ENCODE measurements around the gene CERS6.
A peak's percentile ranks its signal among the peaks of the same experiment; 100 is the strongest.

CERS6 gene

DNA sequence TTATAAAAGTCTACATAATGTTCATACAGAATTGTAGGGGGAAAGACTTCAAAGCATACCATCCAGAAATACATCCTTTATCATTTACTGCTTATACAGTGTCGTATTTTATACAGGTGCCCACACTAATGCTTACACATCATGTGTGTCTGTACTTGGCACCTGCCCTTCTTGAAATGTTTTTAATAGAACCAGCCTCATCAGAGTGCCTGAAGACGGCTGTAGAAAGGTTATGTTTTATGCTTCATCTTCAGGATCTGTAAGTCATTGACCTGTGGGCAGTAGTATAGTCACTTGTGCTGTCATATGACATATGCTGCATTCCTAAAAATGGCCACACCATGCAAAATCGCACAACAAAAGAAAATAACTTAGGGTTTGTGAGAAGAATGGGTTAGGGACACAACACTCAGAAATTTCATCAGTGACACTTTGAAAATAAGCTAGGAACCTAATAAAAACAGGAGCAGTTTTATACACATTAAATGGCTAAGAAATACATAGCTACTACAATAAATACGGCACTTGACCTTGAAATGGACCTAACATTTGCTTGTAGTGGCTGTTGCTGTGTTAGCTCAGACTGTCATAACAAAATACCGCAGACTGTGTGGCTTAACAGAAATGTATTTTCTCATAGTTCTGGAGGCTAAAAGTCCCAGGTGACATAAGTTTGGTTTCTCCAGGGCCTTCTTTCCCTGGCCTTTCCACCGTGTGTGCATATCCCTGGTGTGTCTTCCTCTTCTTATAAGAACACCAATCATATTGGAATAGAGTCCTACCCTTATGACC lies 112.6 kb downstream of the CERS6 start:
- DNase-seq (ENCODE audit: low read depth): no peak

DNA sequence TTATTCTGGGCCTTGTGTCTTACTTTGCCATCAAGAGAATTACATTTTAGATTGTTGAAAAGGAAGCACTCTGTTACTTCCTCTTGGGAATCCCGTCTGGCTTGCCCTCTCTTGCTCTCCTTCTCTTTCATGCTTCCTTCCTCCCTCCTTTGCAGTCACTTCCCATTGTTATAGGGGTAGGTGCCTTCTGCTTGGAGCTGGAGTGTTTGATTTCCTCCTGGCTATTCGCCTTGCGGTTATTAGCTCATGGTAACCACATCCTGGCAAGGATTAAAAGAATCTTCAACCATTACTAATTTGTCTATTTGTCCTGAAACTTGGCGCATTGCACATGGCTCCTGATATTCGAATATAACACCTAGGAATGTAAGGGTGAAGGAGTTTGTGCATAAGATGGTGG lies 115.0 kb downstream of the CERS6 start:
- DNase-seq (ENCODE audit: low read depth): no peak

DNA sequence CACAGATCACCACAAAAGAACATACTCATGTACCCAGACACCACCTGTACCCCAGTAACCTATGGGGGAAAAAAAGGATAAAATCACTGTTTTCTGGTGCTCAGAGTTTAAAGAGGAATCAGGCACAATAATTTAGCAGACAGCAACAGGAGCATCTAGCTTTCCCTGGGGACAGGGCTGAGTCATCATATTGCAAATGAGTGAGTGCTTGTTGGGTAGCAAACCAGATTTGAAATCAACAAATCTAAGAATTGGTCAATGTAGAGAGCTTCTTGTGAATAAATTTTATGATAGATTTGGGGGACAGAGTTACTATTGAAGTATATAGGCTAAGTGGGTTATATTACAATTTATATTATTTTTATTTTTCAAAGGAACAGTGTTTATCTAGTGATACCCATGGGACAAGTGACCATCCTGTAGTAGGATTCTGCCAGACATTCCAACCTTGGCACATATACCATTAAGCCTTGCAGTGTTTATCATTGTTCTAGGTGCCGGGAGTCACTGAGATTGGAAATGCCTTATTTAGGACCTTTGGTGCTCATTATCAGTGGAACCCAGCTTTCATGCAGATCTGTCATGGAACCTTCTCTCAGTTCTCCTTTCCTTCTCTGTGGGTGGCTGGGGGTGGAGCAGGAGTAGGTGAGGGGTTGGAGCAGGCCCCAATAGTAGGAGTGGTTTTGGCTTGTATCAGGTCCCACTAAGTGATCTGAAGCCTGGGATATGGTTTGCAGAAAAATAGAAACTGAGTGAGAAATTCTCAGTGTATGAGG lies 117.2 kb downstream of the CERS6 start:
- no peak for DNase-seq (ENCODE audit: low read depth)

DNA sequence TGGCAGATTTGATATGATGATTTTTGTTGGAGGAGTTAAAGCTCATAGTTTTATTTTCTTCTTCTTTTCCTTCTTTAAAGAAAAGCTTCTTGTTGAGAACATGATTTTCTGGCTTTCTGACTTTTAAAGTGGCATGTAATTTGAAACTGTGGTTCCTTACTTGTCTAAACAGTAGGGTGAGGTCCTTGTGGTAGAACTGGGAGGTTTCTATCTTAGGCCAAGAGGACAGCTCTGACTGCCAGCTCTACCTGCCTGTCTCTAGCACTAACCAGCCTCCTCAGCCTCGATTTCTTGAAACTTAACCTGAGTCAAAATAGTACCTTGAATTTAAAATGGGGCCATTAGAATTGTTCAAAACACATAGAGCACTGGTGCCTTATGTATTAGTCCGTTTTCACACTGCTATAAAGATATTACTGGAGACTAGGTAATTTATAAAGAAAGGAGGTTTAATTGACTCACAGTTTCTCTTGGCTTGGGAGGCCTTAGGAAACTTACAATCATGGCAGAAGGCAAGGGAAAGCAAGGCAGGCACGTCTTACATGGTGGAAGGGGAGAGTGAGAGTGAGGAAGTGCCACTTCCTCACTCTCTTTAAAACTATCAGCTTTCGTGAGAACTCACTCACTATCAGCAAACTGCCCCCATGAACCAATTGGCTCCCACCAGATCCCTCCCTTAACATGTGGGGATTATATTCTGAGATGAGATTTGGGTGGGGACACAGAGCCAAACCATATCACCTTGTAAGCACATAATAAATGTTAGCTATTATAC lies 119.0 kb downstream of the CERS6 start:
- no peak for DNase-seq (ENCODE audit: low read depth)

DNA sequence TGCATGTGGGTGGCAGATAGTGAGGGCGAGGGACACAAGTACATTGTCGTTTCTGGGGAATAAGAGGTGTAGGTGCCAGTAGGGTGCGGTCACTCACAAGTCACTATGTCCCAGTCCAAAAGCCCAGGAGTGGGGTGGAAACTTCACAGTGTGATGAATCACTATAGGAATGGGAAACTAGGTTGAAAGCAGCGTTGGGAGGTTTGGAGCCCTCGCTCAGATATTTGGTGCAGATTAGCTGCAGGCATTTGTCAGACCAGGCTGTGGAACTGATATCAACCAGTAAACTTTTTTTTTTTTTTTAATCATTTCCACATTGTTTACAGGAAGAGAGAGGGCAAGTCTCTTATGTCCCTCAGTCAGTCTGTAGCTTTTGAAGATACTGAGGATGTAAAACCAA lies 121.8 kb downstream of the CERS6 start:
- DNase-seq (ENCODE audit: low read depth): no peak

DNA sequence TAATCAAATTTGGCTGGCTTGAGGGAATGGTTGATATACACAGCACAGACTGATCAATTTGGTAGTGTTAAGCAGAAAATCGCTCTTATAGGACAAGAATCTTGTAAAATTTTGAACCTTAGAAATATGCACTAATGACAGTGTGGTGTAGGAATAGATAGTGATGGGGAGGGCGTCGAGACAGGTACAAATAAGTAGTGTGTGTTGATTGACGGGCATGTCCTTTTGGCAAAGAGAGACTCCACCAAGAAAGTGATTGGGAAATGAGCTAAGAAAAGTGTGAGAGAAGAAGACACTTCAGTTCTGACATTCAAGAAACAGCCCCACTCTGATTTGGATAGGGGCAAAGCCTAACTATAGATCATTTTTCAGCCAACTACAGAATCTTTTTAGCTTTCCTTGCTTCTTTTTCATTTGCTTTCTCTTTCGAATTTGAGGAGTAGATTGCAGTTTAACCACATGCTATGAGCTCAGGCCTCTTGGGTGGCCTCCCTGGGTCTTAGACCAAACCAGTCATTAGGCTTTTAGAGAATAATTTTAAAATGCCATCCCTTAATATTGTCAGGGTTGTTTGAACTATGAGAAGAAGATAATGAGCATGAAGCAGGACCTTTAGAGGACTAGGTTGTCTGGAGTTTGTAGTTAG lies 127.1 kb downstream of the CERS6 start:
- DNase-seq (ENCODE audit: low read depth): no peak

DNA sequence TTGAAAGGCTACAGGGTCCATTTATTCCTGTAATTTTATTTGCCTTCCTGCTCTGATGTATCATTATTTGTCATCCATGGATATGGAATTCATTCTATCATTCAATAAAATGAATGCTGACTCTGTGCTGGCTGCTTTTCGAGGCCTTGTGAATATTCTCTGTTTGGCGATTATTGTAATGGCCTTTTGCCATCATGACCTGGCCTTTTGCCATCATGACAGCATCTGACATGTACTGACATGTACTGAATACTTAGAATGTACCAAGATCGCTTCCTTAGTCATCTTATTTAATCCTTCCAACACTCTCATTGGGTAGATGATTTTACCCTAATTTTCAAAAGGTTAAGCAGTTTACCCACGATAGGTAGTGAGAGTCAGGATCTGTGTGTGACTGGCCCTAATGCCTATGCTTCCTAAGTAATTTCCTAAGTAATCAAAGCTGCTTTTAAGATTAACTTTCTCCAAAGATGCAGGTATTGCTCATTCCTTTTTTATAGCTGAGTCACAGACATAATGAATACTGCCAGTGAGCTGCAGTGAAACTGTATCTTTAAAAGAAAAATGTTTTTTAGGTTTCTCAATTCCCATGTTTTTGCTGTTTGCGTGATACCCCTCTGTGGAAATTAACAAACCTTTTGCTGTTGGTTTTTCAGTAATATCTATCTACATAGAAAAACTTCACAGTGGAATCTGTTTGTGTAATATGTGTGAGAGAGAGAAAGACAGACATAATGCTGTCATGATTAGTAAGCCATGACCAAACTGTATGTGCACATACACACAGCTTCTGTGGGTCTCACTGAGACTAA lies 127.8 kb downstream of the CERS6 start:
- DNase-seq (ENCODE audit: low read depth): peak; percentile 12

DNA sequence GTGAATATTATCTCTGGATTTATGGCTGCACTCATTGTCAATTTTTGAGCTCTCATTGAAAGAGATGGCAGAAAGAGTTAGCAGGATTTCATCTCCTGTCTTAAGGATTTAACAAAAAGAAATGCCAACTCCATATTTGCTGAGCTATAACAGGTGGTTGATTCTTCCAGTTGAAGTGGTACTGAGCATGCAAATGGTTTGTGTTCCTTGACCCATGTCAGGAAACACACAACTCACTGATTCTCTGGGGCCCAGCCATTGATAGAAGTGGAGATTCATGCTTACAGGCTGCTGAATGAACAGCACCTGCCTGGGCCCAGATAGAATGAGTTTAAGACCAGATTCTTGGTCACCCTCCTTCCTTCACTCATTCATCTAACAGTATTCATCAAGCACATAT lies 128.8 kb downstream of the CERS6 start:
- no peak for DNase-seq (ENCODE audit: low read depth)

DNA sequence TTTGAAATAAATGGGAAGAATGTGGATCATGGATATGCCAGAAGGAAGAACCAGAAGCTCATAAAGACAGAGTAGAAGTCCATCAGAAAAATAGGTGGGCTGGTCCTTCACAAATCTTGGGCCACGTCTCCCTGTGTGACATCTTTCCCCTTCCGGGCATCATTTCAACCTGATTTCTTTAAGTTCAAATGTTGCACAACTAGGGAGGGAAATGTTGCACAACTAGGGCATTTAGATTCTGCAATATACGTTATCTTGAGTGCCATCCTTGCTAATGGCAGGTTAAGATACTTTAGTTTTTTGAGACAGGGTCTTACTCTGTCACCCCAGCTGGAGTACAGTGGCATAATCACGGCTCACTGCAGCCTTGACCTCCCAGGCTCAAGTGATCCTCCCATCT lies 129.6 kb downstream of the CERS6 start:
- no peak for DNase-seq (ENCODE audit: low read depth)

DNA sequence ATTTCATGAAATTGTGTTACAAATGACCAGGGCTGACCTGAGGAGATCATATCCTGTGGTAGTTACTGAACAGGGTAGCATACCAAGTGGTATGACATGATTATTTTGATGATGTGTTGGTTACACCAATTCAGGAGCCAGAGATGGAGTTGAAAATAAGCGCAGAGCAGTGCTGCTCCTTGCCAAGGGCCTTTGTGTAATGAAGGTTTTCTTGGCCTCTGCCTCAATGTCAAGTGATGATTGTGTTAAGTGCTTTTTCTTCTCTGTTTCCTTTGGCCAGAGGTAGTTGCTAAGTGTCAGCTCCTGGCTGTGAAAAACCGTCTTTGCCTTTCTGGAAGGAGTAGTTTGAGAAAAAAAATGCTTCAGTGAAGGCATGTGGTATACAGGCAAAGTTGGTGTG lies 131.2 kb downstream of the CERS6 start:
- no peak for DNase-seq (ENCODE audit: low read depth)

DNA sequence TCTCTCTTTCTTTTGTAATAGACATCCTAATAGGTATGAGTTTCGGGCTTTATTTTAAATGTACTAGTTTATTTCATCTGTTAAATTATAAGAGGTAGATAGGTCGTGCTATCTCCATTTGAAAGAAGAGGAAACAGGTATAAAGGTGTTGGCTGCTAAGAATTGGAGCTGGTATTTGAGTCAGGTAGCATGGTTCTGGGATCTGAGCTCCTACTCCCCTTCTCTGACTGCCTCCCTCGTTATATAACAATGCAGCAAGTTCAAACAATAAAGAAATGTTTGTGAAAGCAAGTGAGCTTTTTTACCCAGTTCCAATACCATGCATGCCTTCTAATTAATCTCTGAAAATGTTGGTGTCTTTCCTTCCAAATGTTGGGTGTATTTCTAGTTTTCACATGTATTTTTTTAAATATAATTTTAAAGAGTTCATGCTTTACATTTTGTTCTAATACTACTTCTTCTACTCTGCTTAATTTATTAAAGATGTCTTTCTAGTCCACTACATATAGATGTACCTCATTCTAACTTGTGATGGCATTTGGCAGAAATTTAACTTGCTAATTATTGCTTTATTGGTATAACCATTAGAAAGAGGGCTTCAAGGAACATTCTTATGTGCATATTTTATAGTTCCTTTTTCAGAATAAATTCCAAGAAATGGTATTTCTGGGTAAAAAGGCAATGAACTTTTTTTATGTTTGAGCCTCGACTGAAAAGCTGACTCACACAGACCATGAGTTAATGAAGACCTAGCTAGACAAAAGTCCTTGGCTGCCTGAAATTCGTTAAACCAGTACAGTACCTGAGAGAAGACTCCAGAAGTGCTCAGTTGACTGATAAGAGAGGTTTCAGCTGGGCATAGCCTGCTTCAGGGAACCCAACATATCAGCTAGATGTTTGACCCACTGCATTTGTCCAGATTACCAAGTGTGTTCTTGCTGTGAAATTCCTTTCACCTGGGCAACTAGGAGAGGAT lies 133.5 kb downstream of the CERS6 start:
- DNase-seq (ENCODE audit: low read depth): no peak

DNA sequence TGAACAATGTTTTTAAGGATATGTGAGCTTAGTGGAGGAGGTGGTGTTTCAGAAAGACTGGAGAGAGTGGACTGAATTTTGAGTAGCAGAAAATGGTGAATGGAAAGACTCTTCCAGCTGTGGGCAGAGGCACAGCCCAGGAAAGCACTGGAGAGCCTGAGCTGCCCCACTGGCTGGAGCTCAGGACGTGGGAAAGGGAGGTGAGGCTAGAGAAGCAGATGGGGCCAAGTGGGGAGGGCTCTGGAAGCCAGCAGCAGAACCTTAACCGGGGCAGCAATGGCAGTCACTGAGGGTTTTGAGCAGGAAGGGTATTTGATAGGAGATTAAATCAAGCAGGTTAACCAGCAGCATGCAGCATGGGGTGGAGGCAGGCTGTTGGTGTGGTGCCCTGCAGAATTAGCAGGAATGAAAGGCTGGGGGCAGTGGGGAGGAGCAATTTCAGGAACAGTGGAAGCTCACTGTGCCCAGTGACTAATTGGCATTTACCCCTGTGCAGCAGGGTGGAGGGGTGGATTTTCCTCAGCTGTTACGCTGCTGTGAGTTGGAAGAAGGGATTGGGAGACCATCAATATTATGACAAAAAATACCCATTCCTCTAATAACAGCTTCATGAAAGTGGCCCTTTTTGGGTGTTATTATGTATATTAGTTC lies 136.2 kb downstream of the CERS6 start:
- no peak for DNase-seq (ENCODE audit: low read depth)

DNA sequence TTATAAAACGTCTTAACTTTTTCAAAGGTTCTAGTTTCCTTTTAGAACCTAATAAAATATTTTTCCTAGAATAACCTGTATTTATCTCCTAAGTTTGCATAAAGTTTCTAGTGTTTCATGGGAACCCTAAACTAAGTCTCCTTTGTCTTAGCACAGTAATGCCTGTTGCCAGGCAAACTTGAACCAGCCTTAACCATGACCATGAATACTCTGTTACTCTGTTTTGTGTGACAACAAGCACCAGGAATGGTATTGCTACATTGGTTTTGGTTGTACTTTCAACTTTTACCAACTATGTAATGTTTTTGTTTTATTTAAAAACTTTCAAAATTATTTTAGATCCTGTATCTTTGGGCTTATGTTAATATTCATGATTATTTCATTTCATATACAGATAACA lies 137.6 kb downstream of the CERS6 start:
- no peak for DNase-seq (ENCODE audit: low read depth)

DNA sequence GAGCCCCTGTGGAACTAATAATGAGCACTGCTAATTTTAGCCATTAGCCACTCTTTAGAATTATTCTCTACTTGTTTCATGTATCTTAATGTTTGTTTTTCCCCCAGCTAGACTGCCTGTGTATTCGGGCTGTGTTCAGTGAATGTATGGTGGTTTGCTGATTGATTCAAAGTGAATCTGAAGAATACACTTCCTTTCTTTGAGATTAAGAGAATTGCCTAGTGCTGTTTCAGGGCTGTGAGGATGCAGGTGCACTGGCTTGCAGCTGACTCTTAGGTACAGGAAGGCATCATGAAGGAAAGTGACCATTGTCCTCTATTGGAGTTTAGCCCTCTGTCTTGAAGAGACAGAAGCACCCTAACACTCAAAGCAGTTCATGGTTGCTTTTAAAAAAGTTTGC lies 138.7 kb downstream of the CERS6 start:
- no peak for DNase-seq (ENCODE audit: low read depth)

DNA sequence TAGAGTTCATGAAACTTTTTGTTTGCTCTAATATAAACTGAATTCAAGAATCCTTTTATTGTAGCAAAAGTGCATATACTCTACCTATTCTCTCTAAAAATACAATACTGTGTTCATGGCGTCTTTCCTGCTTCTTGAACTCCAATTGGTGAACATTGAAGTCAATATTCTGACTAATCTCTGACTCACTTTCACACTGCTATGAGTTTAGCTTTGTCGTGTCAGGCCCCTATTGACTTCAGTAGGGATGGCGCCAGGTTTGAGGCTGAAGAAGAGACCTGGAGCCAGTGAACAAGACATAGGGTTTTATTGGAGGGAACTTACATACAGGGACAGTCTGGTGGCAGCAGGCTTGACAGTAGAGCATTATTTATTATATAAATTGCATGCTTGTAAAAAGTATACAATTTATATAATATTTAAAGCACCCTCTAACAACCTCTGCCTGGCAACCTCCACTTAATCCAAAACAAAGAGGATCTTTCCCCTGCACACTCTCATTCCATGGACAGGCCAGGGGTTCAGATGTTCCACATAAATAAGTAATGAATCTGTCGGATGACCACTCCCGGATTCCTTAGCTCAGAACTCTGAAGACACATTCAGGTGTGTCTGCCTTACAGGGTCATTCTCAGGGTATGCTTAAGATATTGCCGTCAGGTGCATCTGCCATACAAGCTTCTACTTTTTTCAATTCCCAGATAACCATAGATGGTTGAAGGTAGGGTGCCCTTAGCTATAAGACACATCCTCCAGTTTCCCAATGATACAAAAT lies 141.0 kb downstream of the CERS6 start:
- DNase-seq (ENCODE audit: low read depth): no peak

DNA sequence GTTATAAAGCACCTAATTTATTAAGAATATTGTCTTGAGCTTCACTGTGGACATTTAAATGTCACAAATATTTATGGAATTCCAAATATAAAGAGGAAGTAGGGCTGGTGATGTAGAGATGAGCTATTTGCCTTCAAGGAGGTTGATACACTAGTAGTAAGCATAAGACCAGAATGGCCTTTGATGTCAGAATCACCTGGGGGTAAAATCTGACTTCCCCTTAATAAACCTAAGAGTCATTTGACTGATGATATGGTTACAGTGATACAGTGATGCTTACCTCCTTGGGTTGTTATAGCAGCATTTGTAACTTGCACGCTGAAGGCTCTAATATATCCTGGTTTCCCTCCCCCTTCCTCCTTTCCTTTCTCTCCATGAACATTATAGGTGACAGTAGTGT lies 143.7 kb downstream of the CERS6 start:
- no peak for DNase-seq (ENCODE audit: low read depth)

DNA sequence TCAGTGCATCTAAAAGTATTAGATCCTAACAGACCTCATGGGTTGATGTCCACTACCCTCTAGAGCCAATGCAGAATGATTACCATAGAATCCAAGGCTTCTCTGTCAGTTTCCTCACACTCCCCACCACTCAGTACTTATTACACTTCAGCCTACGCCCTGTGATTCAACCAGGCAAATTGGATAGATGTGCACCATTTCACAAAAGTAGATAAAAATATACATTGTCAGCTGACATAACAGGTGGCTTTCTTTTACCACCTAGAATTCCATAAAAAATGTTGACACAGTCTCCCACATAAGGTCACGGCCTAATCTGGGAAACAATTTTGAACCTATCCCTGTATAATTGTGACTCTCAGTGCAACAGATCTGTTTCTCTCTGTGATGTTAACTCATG lies 144.9 kb downstream of the CERS6 start:
- no peak for DNase-seq (ENCODE audit: low read depth)

DNA sequence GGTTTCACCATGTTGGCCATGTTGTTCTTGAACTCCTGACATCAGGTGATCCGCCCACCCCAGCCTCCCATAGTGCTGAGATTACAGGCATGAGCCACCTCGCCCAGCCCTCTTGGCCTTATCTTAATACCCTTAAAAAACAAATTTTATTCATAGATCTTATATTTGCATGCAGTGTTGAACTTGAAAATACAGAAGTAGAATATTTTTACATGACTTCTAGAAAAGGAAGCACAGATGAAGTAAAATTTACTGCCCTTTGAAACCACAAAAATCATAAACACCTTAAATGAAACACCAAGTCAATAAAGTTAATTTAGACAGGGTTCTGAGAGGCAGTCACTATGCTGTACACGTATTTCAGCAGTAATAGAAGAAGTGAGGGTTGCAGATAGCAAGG lies 145.7 kb downstream of the CERS6 start:
- DNase-seq (ENCODE audit: low read depth): no peak

DNA sequence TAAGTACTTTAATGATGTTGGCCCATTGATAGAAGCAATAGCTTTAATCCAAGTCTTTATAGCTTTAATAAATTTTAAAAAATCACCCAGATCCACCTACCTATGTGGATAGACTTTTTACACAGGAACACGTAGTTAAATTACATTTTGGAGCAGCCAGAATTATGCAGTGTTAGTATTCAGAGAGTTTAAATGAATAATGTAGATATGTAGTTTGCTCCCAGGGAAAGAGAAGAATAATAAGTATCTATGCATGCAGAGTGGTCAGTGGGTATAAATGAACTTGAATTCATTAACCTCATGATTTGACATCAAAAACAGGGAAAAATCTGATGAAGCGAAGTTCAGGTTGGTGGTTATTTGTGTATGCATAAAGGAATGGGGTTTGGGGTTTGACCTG lies 146.3 kb downstream of the CERS6 start:
- no peak for DNase-seq (ENCODE audit: low read depth)

All from HS-27A (cell line).